Activated CD8-positive, alpha-beta T cell treated with anti-CD3 and anti-CD28 coated beads for 36 hours (primary cell): Measurements from ENCODE around the gene TMIGD2. TPM values are rescaled to one million over a fixed set of nuclear protein-coding genes. Genes with fewer than 3 reads are reported as not detected.
"Not testable (repeated sequence)": the region's sequence is repeated elsewhere in the genome, so short reads cannot be mapped to it uniquely, and the experiment has no call there.

Experiments
- ATAC-seq: fragments of 200-7000 bp; cut with Tn5 transposase; one replicate; pipeline ENCODE4 v1.10.0; 2021; ENCODE audit warnings: mild to moderate bottlenecking, moderate library complexity
- CTCF ChIA-PET: fragments of 350-600 bp; sonication (Branson Sonifier 250); formaldehyde crosslinking; loops from one replicate; lab custom pipeline; 2021; ENCODE audit warnings: antibody characterized with exemption; lab: Charles Lee
- POLR2A ChIA-PET: fragments of 350-600 bp; sonication (Branson Sonifier 250); formaldehyde crosslinking; loops from one replicate; lab custom pipeline; 2021; ENCODE audit warnings: antibody characterized with exemption; lab: Charles Lee
- DNase-seq: peaks from one replicate; pipeline ENCODE4 v3.0.0-alpha.2; 2020
- H3K27ac Mint-ChIP-seq: one replicate; pipeline ENCODE4 v1.8.0; 2021; ENCODE audit warnings: mild to moderate bottlenecking, mixed read lengths
- H3K27me3 Mint-ChIP-seq: one replicate; pipeline ENCODE4 v1.8.0; 2021; ENCODE audit warnings: mixed read lengths
- H3K36me3 Mint-ChIP-seq: one replicate; pipeline ENCODE4 v1.8.0; 2021; ENCODE audit warnings: low read depth, mixed read lengths
- H3K4me1 Mint-ChIP-seq: one replicate; pipeline ENCODE4 v1.8.0; 2021; ENCODE audit warnings: low read depth, mixed read lengths
- H3K4me3 Mint-ChIP-seq: one replicate; pipeline ENCODE4 v1.8.0; 2021; ENCODE audit warnings: mild to moderate bottlenecking, moderate library complexity, mixed read lengths
- H3K9me3 Mint-ChIP-seq: one replicate; pipeline ENCODE4 v1.8.0; 2021; ENCODE audit warnings: mixed read lengths
- intact Hi-C: fragments of 100-400 bp; cut with micrococcal nuclease; formaldehyde crosslinking; loops from one replicate; pipeline ENCODE4 v1.10.0; 2022
- total RNA-seq, 2 experiments: library from RNA; stranded (reverse); gene quantifications; one replicate each; pipeline ENCODE4 v1.2.3, GENCODE V29; 2021
- TF ChIP-seq, protein P1 (sequence below): fragments of 200-600 bp; IDR thresholded peaks from one replicate; pipeline ENCODE4 v1.8.0; 2022; ENCODE audit warnings: antibody characterized with exemption, mild to moderate bottlenecking

The TMIGD2 gene, protein sequence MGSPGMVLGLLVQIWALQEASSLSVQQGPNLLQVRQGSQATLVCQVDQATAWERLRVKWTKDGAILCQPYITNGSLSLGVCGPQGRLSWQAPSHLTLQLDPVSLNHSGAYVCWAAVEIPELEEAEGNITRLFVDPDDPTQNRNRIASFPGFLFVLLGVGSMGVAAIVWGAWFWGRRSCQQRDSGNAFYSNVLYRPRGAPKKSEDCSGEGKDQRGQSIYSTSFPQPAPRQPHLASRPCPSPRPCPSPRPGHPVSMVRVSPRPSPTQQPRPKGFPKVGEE
- 10 to 100 TPM; 13.6 to 14.8 TPM for total RNA-seq

DNA sequence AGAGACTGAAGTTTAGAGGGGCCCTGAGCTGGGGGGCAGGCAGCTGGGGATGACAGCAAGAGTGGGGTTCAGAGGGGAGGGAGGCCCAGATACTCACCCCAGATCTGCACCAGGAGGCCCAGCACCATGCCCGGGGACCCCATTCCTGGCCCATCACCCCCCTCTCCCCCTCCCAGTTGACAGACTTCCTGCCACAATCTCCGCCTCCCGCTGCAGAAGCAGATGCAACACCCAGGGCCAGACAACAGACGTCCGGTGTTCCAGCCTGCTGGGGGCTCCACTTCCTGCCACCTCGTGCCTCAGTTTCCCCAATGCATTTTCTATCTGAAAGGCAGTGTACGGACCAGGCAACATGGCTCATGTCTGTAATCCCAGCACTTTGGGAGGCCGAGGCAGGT lies at the start of gene TMIGD2:
TMIGD2 (minus strand) TSS at position 147 of the 398 bp plus-strand sequence; CDS start at position 143, 4 bp downstream.
- peak; percentile 1 for ATAC-seq
- Mint-ChIP-seq H3K36me3 (peaks cover 3% of the 10 kb centered on the region), H3K27ac (peak within 1 kb of the TSS; percentile 89), H3K4me1 (peaks cover 36% of the 10 kb centered on the region), H3K9me3 (no peaks in the 10 kb centered on the region), H3K4me3 (peak within 1 kb of the TSS; percentile 83), H3K27me3 (no peaks in the 10 kb centered on the region)
- DNase-seq = peak; percentile 46
- intact Hi-C loops = no loop called here
- TF ChIP-seq, protein P1, sequence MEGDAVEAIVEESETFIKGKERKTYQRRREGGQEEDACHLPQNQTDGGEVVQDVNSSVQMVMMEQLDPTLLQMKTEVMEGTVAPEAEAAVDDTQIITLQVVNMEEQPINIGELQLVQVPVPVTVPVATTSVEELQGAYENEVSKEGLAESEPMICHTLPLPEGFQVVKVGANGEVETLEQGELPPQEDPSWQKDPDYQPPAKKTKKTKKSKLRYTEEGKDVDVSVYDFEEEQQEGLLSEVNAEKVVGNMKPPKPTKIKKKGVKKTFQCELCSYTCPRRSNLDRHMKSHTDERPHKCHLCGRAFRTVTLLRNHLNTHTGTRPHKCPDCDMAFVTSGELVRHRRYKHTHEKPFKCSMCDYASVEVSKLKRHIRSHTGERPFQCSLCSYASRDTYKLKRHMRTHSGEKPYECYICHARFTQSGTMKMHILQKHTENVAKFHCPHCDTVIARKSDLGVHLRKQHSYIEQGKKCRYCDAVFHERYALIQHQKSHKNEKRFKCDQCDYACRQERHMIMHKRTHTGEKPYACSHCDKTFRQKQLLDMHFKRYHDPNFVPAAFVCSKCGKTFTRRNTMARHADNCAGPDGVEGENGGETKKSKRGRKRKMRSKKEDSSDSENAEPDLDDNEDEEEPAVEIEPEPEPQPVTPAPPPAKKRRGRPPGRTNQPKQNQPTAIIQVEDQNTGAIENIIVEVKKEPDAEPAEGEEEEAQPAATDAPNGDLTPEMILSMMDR = no peak
- ChIA-PET POLR2A (interaction anchor here (0.9 to 2.4 kb wide), 5 partner anchors 17 to 82 kb away, joined by 3 to 11 read pairs (median 4); partner anchors contain the start of genes MPND and STAP2), CTCF (interaction anchor here (0.5 to 2.0 kb wide), 6 partner anchors 10 to 51 kb away, joined by 3 to 5 read pairs (median 4); no protein-coding TSS in a partner anchor)

DNA sequence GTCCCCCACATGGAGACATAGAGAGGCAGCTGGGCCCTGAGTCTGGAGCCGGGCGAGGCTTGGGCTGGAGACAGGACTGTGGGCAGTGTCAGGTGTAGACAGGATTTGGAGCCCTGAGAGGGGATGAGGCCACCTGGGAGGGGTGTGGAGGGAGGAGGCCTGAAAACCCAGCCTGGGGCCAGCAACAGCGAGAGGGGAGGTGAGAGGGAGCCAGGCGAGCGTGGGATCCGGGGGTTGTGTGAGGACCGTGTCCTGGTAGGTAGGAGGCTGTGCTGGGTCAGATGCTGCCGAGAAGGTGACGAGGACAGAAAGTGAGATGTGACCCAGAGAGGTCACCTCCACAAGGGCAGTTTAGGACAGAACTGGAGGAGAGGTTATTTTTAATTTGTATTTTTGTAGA lies 48.5 kb upstream of the TMIGD2 start:
- Mint-ChIP-seq H3K27me3 (no peaks in the 10 kb centered on the region), H3K4me3 (no peak overlapping the region), H3K4me1 (peaks cover 2% of the 10 kb centered on the region), H3K36me3 (peaks cover 4% of the 10 kb centered on the region), H3K9me3 (no peaks in the 10 kb centered on the region), H3K27ac (no peak overlapping the region)
- intact Hi-C loops = loop anchor here (5.0 kb wide), 1 partner anchor 83 kb away; no protein-coding TSS in a partner anchor
- no peak for ATAC-seq
- no peak for DNase-seq
- ChIA-PET POLR2A (no interaction called here), CTCF (interaction anchor here (5.6 kb wide), 1 partner anchor 85 kb away, joined by 84 read pairs; no protein-coding TSS in a partner anchor)
- TF ChIP-seq, protein P1 = no peak

DNA sequence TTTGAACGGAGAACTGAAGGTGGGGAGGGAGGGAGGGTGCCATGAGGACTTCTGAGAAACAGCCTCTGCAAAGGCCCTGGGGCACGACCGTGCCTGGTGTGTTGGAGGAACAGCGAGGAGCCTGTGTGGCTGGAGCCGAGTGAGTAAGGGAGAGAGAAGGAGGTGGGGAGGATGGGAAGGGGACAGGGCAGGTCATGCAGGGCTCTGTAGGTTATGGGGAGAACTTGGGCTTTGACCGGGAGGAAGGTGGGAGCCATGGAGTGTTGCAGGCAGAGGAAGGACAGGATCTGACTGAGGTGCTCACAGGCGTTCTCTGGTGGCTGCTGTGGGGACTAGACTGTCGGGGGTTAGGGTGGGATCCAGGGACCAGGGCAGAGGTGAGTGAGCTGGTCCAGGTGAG lies 47.9 kb upstream of the TMIGD2 start:
- peaks cover 4% of the 10 kb centered on the region for H3K36me3 Mint-ChIP-seq
- no peaks in the 10 kb centered on the region for H3K27me3 Mint-ChIP-seq
- no peaks in the 10 kb centered on the region for H3K9me3 Mint-ChIP-seq
- ChIA-PET POLR2A (no interaction called here), CTCF (interaction anchor here (5.6 kb wide), 1 partner anchor 84 kb away, joined by 84 read pairs; no protein-coding TSS in a partner anchor)
- no peak overlapping the region for H3K27ac Mint-ChIP-seq
- TF ChIP-seq, protein P1 = no peak
- intact Hi-C loops = loop anchor here (5.0 kb wide), 1 partner anchor 83 kb away; no protein-coding TSS in a partner anchor
- DNase-seq (no peak), ATAC-seq (no peak)
- no peak overlapping the region for H3K4me3 Mint-ChIP-seq
- peaks cover 5% of the 10 kb centered on the region for H3K4me1 Mint-ChIP-seq

DNA sequence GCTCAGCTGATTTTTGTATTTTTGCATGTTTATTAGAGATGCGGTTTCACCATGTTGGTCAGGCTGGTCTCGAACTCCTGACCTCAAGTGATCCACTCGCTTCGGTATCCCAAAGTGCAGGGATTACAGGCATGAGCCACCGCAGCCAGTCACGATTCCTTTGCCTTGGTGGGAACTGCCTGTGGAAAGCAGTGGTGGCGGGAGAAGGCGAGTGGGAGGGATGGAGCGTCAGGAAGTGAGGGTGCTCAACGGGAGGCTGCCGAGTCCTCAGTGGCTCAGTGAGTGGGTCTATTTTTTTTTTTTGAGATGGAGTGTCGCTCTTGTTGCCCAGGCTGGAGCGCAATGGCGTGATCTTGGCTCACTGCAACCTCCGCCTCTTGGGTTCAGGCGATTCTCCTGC lies 47.0 kb upstream of the TMIGD2 start:
- H3K9me3 Mint-ChIP-seq, H3K27me3 Mint-ChIP-seq, ATAC-seq, H3K4me3 Mint-ChIP-seq, H3K27ac Mint-ChIP-seq, DNase-seq, H3K36me3 Mint-ChIP-seq, CTCF ChIA-PET, H3K4me1 Mint-ChIP-seq, intact Hi-C loops: not testable (repeated sequence)
- POLR2A ChIA-PET = interaction anchor here (0.7 kb wide), 1 partner anchor 22 kb away, joined by 3 read pairs; no protein-coding TSS in a partner anchor

DNA sequence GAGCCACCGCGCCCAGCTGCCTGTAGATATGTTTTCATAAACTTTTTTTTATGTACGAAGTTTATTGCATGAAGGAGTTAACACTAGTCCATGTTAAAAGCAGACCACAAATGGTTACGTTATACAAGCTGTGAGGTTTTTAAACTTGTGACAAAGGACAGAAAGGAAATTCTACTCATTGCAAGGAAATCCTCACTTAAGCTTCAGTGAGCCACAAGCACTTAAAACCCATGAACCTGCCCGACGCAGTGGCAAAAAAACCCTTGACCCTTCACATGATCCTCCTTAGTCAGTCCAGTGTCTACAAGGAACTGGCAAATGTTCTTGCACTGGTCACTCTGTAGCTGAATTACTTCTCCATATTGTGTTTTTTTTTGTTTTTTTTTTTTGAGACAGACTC lies 45.3 kb upstream of the TMIGD2 start:
- no peak overlapping the region for H3K27ac Mint-ChIP-seq
- no peaks in the 10 kb centered on the region for H3K27me3 Mint-ChIP-seq
- intact Hi-C loops = no loop called here
- peaks cover 4% of the 10 kb centered on the region for H3K36me3 Mint-ChIP-seq
- TF ChIP-seq, protein P1 = no peak
- DNase-seq (no peak), ATAC-seq (no peak)
- ChIA-PET CTCF (interaction anchor here (0.7 to 1.4 kb wide), 2 partner anchors 79 to 81 kb away, joined by 3 to 4 read pairs; no protein-coding TSS in a partner anchor), POLR2A (interaction anchor here (1.1 kb wide), 1 partner anchor 21 kb away, joined by 3 read pairs; no protein-coding TSS in a partner anchor)
- H3K4me3 Mint-ChIP-seq = no peak overlapping the region
- H3K4me1 Mint-ChIP-seq = peaks cover 8% of the 10 kb centered on the region
- no peaks in the 10 kb centered on the region for H3K9me3 Mint-ChIP-seq
